CMK (cell line): Measurements from ENCODE around the gene CPNE2.
"Not testable (repeated sequence)": the region's sequence is repeated elsewhere in the genome, so short reads cannot be mapped to it uniquely, and the experiment has no call there.

Experiments used
- DNase-seq: peaks from one replicate; pipeline ENCODE4 v3.0.0-alpha.2; 2010; ENCODE audit warnings: low read depth

Gene CPNE2

GRCh38 chr16:57167953-57168352 is 75.6 kb downstream of the CPNE2 start:
- no peak for DNase-seq

- DNase-seq, result no peak
These were observed 76.9 kb downstream of the CPNE2 start for GRCh38 chr16:57169327-57169726.

DNA sequence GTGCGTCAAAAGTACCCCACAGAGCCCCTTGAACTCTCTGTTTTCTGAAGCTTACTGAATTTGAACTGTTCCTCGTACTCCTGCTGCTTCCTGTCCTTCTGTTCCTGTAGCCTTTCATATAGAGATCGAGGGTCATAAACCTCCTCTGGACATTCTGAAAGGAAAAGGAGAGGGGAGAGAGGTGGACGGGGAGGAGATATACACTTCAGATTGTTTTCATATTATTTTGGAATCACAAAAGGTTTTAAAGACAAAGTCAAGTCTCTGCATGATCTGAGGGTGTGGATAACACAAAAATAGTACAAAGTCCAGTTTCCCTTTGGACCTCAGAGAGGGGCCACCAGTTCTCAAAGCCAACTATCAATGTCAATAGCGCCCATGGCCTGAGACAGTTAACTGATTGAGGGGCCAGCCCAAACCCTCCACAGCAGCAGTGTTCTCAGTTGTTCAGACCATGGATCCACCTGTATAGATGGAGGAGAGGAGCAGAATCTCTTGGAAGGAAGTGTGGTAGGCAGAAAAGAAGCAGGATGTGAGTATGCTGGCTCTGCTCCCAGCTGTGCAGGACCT is 80.4 kb downstream of the CPNE2 start:
- DNase-seq, result no peak

- no peak for DNase-seq
These were observed 83.5 kb downstream of the CPNE2 start for GRCh38 chr16:57175896-57176295.

DNA sequence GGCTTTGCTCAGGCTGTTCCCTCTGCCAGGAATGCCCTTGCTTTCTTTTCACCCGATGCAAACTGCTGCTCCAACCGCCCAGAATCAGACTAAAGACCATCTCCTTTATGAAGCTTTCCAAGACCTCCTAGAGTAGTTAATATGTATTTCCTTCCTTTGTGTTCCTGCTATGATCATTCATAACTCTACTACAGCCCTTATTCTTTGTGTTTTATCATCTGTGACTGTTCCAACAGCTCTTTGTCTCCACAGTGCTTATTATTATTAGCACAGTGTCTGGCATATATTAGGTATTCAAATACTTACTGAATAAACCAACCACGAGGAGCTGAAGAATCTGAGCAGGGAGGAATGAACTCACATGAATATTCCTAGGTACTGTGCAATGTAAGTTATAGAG is 85.8 kb downstream of the CPNE2 start:
- DNase-seq, result no peak

GRCh38 chr16:57178793-57179212 is 86.4 kb downstream of the CPNE2 start:
- DNase-seq, result no peak

DNA sequence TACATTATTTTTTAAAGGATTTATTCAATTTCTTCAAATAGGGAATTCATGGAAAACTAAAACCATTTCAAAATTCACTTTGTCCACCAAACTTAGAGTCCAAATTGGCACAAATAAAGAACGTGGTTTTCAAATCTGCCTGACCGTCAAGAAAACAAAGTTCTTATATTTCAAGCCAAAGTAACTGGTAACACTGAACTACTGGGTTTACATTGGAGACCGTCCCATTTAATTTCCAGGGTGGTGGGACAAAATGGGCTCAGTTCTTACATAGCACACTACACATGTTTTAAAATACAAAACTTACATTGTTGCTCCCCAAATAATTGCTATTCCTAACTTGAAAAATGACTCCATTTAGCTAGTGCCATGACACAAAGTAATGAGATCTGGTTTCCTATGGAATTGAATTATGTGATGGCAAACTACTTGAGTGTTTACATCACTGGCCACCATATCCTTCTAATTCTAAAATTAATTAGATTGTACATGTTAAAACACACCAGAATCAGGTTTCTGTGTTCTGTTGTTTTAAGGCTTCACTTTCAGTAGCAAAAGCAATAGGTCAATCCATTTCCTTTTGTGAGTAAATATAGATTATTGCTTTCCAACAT is 86.9 kb downstream of the CPNE2 start:
- no peak for DNase-seq

GRCh38 chr16:57184113-57184512 is 91.7 kb downstream of the CPNE2 start:
- DNase-seq, result no peak

- no peak for DNase-seq
These were observed 92.6 kb downstream of the CPNE2 start for GRCh38 chr16:57184887-57185445.

DNA sequence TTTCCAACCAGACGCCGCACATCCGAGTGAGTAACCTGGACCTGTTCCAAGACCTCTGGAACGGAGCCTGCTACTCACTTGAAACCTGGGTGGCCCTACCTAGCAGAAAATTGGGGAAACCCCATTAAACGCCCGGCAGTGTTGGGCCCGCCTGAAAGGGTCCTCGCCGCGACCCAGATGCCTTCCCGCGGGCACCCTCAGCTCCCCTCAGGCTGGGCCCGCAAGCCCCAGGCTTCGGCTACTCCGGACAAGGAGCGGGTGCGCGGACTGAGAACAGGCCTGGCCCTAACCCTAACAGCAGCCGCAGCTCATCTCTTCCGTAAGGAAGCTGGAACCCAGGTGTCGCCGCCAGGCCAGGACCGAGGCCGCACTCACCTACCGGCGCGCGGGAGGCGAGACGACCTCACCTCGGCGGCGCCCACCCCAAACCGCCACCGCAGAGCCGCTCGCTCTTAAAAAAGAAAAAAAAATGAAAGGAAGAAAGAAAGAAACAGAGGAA is 93.1 kb downstream of the CPNE2 start:
- DNase-seq, result no peak

GRCh38 chr16:57185945-57186871 is 93.8 kb downstream of the CPNE2 start, which contains the start of the genes PSME3IP1 and RSPRY1:
Gene PSME3IP1, minus strand, starts transcription at chr16:57186039. Its CDS starts 12,185 bp downstream, at chr16:57173854.
Gene RSPRY1, plus strand, starts transcription at chr16:57186329. Its CDS starts 18,330 bp downstream, at chr16:57204659.
- peak; percentile 99 for DNase-seq

DNA sequence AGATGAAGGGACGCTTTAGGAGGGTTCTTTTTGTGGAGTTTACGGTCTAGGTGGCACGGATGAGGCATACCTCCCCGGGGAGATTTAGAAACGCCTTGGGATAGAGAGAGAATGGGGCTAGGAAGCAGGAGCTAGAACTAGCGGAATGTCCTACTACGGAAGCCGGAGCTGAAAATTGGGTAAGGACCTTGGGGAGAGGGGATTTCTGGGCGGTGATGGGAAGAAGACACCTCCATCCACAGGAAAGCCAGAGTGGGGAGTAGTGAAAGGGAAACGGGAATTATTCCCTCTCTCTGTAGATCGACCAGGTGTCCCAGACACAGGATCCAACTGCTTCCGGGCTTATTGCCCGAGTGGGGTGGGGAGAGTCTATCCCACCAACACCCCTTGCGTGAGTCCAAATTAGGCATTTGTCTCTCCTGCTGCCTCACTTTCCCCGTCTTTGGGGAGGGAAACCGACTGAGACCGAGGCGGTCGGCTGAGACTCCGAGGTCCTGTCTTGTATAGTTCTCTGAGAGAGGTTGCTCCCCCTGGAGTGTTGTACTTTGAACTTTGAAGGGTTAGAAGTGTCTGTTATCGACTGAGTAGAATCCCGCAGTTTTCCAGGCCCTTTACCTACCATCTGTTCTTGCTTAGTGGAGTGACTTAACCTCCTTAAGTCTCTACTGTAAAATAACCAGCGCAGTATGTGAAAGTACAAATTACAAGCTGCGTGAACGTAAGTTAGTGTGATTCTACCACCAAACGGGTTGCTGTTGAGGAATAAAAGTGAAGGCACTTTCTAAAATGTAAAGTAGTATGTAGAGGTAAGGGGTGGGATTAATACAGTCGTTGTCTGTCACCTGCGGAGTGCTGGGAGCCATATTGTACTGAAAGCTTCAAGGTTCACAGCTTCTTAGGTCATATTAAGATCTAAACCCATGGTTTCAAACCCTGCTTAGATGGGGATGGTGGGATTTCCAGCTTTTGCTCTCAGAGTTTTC is 94.8 kb downstream of the CPNE2 start:
- DNase-seq, result no peak

- DNase-seq, result not testable (repeated sequence)
These were observed 95.7 kb downstream of the CPNE2 start for GRCh38 chr16:57187902-57188710.

- DNase-seq, result no peak
These were observed 96.3 kb downstream of the CPNE2 start for GRCh38 chr16:57188711-57189002.

DNA sequence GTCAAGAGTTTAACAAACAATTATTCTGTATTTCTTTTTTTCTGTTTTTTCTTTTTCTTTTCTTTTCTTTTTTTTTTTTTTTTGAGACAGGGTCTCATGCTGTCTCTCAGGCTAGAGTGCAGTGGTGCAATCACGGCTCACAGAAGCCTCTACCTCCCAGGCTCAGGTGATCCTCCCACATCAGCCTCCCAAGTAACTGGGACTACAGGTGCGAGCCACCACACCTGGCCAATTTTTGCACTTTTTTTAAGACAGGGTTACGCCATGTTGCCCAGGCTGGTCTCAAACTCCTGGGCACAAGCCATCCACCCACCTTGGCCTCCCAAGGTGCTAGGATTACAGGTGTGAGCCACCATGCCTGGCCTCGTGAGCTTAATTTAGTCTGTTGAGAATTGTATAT is 97.1 kb downstream of the CPNE2 start:
- DNase-seq, result not testable (repeated sequence)

GRCh38 chr16:57190136-57190535 is 97.8 kb downstream of the CPNE2 start:
- DNase-seq, result no peak

DNA sequence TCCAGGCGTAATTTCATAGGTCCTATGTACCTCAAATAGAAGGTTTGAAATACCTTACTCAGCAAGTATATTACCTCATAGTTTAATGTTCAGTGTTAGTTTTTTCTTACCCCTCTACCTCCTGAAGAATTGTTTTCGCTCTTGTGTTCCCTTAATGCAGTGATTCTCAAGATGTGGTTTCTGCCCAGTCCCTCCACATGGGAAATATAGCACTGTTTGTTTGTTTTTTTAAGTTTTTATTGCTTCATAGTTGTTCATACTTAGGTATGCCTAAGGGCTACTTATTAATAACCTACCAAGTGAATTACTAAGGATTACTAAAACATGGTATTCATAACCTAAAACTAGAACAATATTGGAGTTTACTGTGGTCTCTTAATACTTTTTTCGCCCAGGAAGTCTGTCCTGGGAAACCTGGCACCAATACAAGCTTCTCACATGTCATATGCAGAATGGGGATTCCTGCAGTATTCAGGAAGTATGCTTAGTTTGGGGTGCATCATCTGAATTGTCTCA is 98.7 kb downstream of the CPNE2 start:
- DNase-seq, result no peak

DNA sequence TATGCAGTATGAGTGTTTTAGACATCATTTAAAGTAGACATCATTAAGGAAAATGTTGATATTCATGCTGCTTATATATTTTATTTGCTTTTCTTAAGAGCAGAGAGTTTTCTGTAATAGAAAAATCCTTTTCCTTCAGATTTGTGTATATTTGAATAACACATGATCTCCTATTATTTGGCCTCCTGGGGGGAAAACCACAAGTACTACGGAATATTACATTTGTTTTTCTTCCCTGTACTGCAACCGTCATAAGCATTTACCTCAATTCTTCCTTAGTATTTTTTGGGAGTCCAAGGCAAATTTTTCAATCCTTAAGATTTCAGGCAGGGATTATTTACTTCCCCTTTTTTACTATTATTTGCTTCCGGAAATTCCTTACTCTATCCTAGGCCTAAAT is 99.8 kb downstream of the CPNE2 start:
- no peak for DNase-seq

- no peak for DNase-seq
These were observed 100.5 kb downstream of the CPNE2 start for GRCh38 chr16:57192720-57193486.
